Stimulated activated CD4-positive, alpha-beta T cell treated with anti-CD3 and anti-CD28 coated beads, Interleukin-15, amount 100 ng/mL, for 48 hours (primary cell): ENCODE data around the gene LRRC61.

Experiments used
- DNase-seq, 2 donors: peaks; one replicate each; pipeline ENCODE4 v3.0.0-alpha.2; 2020; ENCODE audit warnings: low read depth in 2 of 2

Gene LRRC61

GRCh38 chr7:150370612-150371071, 47.5 kb downstream of the LRRC61 start:
- no peak for DNase-seq

- no peak for DNase-seq
These were observed 48.2 kb downstream of the LRRC61 start for GRCh38 chr7:150371131-150371995.

- no peak for DNase-seq
These were observed 48.8 kb downstream of the LRRC61 start for GRCh38 chr7:150371996-150372270.

GRCh38 chr7:150372271-150373048, 49.3 kb downstream of the LRRC61 start:
- DNase-seq, result no peak

GRCh38 chr7:150373049-150373801, 50.1 kb downstream of the LRRC61 start:
- no peak for DNase-seq

- DNase-seq, result no peak
These were observed 50.9 kb downstream of the LRRC61 start for GRCh38 chr7:150374026-150374425.

- DNase-seq, result no peak
These were observed 51.3 kb downstream of the LRRC61 start for GRCh38 chr7:150374472-150374871.

GRCh38 chr7:150375662-150376521, 52.7 kb downstream of the LRRC61 start:
- peak in 1 of 2 donors; percentile 32 for DNase-seq

- DNase-seq, result no peak
These were observed 53.4 kb downstream of the LRRC61 start for GRCh38 chr7:150376560-150376959.

- no peak for DNase-seq
These were observed 54.0 kb downstream of the LRRC61 start for GRCh38 chr7:150377196-150377595.

GRCh38 chr7:150377635-150378034, 54.5 kb downstream of the LRRC61 start:
- no peak for DNase-seq

- no peak for DNase-seq
These were observed 55.1 kb downstream of the LRRC61 start for GRCh38 chr7:150378115-150378852.

- DNase-seq, result peak; percentile 81 to 93
These were observed 55.8 kb downstream of the LRRC61 start, which contains the start of gene ZNF775 for GRCh38 chr7:150378853-150379440. Gene ZNF775 (plus strand): TSS chr7:150379330. CDS start chr7:150388471, 9,141 bp downstream.

GRCh38 chr7:150379441-150380379, 56.6 kb downstream of the LRRC61 start:
- no peak for DNase-seq

- DNase-seq, result no peak
These were observed 57.3 kb downstream of the LRRC61 start for GRCh38 chr7:150380463-150380862.

- no peak for DNase-seq
These were observed 57.9 kb downstream of the LRRC61 start for GRCh38 chr7:150381096-150381495.

- no peak for DNase-seq
These were observed 58.6 kb downstream of the LRRC61 start for GRCh38 chr7:150381785-150382122.

- DNase-seq, result no peak
These were observed 59.1 kb downstream of the LRRC61 start for GRCh38 chr7:150382123-150382843.
